Gastrocnemius medialis (tissue), 4 donors: Measurements from ENCODE around the gene STAMBP.

ENCODE experiments used
- POLR2A ChIP-seq, 2 donors: fragments of 450-650 bp; IDR thresholded peaks; one replicate each; pipeline ENCODE4 v1.6.1; 2017; ENCODE audit warnings: antibody characterized with exemption in 2 of 2, mild to moderate bottlenecking in 2 of 2, moderate library complexity in 2 of 2
- TF ChIP-seq, protein P1 (sequence below), 5 experiments: fragments of 450-650 bp in 3 of 5; fragments of 200-600 bp in 2 of 5; sonication (generic) in 2 of 5; IDR thresholded peaks in 4 of 5; conservative IDR thresholded peaks in 1 of 5; 1 replicate in 4 of 5; 2 replicates in 1 of 5; pipeline ENCODE4 v1.5.1; 2016 to 2019; ENCODE audit warnings: antibody characterized with exemption in 5 of 5, mild to moderate bottlenecking in 3 of 5, moderate library complexity in 3 of 5

DNA sequence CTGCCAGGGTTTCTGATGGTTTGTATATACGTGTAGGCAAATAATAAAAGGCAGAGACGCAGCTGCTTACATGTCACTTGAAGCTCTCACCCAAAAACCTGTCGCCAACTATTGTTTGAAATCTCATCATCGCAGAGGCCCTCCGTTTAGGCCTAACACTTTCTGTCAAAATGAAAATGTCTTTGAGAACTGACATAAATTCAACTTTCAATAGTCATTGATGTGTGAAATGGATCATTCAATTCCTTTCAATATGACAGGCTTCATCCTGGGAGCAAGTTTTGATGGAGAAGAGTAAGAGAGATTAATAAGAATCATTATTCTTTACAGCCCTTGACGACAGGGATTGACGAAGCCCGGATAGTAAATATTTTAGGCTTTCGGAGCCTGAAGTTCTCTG, 66.7 kb downstream of the STAMBP start:
- TF ChIP-seq, protein P1, sequence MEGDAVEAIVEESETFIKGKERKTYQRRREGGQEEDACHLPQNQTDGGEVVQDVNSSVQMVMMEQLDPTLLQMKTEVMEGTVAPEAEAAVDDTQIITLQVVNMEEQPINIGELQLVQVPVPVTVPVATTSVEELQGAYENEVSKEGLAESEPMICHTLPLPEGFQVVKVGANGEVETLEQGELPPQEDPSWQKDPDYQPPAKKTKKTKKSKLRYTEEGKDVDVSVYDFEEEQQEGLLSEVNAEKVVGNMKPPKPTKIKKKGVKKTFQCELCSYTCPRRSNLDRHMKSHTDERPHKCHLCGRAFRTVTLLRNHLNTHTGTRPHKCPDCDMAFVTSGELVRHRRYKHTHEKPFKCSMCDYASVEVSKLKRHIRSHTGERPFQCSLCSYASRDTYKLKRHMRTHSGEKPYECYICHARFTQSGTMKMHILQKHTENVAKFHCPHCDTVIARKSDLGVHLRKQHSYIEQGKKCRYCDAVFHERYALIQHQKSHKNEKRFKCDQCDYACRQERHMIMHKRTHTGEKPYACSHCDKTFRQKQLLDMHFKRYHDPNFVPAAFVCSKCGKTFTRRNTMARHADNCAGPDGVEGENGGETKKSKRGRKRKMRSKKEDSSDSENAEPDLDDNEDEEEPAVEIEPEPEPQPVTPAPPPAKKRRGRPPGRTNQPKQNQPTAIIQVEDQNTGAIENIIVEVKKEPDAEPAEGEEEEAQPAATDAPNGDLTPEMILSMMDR (IDR thresholded peaks at IDR 0.05 in 4 of 5, conservative IDR thresholded peaks at IDR 0.05 in 1 of 5), result no peak
- no peak for TF ChIP-seq POLR2A (IDR thresholded peaks at IDR 0.05)
